ENCODE results near the gene TCF7L2.

Gene TCF7L2

GRCh38 chr10:113176652-113177155 lies 226.7 kb downstream of the TCF7L2 start:
- DNase-seq (ENCODE audit: low read depth in 2 of 2), result no peak

- DNase-seq (ENCODE audit: low read depth in 2 of 2), result no peak
These were observed 227.3 kb downstream of the TCF7L2 start for GRCh38 chr10:113177156-113177935.

- DNase-seq (ENCODE audit: low read depth in 2 of 2), result no peak
These were observed 227.9 kb downstream of the TCF7L2 start for GRCh38 chr10:113177936-113178335.

GRCh38 chr10:113178771-113179170 lies 228.7 kb downstream of the TCF7L2 start:
- DNase-seq (ENCODE audit: low read depth in 2 of 2), result no peak

DNA sequence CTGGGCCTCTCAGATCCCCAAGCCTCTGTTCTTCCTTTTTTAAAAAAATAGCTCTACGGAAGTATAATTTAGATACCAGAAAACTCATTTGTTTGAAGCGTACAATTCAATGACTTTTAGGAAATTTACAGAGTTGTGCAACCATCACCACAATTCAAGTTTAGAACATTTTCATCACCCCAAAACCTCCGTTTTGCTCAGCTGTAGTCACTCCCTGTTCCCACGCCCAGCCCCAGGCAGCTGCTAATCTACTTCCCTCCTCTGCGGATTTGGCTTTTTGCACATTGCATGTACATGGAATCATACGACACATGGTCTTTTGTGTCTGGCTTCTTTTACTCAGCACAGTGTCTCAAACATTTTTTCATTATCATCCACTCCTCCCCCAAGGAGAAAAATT lies 229.2 kb downstream of the TCF7L2 start:
- peak in 1 of 2 experiments; percentile 19 for DNase-seq (ENCODE audit: low read depth in 2 of 2)

GRCh38 chr10:113179966-113180365 lies 229.9 kb downstream of the TCF7L2 start:
- DNase-seq (ENCODE audit: low read depth in 2 of 2), result no peak

DNA sequence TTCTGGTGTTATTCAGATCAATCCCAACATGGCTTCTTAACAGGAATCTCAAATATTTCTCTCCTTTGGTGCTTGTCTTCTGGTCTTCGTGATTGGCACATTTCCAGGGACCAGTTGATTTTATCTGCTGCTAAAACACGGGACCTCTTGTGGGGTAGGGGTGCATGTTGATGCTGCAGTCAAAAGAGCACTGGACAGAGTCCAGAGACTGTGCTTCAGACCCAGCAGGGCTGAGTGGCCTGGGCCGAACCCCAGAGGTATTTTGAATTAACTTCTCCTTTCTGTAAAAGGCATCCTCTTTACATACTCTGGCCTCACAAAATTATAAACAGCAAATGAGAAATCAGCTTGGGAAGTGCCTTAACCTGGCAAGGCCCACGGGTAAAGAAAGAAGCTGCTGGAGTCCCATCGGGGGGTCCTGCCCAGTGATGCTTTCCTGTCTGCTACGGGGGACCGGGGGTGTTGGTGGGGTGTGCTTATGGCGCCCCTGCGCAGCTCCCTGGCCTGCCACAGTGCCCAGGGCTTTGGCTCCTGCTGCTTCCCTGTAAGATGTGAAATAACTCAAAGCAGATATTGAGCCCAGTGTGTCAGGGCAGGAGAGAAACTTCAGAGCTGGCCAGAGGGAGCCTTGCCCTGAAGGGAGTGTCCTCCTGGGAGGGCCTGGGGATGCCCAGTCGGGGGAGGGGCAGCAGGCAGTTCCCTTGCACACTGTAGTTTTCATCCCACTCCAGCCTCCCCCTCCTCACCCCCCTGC lies 230.5 kb downstream of the TCF7L2 start:
- DNase-seq (ENCODE audit: low read depth in 2 of 2), result no peak

DNA sequence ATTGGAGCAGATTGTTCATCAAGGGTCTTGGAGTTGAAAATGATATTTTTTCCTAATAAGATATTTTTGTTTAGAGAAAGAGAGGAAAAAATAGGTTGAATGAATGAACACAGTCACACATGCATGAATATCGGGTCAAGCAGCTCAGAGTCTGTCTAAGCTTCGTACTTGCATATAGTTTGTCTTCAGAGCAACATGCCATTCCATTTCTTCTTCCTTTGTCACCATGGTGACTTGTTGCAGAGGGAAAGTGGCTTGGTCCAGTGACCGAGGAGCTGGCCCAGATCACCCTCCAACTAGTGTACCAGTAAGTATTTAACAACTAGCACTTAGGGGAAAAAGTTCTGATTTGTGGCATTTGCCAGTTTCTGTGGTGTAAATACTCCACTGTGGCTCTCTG lies 232.1 kb downstream of the TCF7L2 start:
- no peak for DNase-seq (ENCODE audit: low read depth in 2 of 2)

DNA sequence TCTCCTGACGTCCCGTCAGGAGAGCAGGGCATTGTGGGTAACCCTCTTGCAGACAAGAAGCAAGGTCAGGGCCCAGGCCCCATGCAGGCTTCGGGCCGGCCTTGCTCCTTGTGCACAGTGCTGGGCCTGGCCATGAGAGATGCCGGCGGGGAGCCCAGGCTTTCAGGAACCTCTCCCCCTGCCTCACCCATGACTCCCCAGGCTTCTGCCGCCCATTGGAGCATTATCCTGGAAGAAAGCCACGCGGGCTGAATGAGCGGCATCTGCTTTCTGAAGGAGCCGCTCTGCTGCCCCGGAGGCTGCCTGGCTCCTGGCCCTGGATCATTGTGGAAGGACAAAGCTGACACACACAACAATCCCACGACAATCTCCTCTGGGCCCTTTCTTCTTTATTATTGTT lies 233.5 kb downstream of the TCF7L2 start:
- DNase-seq (ENCODE audit: low read depth in 2 of 2), result no peak

DNA sequence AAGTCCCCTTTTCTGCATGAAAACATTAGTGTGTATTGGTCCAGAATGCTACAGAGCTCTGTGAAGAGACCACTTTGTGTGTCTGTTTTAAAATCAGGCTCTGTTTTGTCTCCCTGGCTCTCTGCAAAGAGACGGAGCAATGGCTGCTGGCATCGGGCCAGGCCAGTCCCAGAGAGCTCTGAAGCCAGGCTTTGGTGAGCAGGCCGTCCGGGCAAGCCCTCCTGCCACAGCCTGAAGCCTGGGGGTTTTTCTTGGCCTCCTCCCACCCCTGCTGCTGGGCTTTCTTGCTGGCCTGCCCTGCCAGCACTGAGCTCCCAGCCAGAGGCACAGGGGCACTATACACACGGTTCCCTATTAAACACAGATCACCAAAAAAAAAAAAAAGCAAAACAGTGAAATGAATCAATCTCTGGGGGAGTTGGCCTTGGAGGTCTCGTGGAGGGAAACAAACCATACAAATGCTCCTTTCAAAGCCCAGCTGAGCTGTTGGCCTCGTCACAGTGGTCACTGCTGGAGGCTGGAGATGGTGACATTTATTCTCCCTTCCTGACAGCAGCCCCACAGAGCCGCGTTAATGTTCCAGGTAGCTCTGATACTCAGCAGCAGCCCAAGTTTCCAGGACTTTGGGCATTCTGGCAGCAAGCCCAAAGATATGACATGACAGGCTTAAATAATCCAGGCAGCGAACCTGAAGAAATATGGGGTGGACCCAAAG lies 237.2 kb downstream of the TCF7L2 start:
- no peak for DNase-seq (ENCODE audit: low read depth in 2 of 2)

DNA sequence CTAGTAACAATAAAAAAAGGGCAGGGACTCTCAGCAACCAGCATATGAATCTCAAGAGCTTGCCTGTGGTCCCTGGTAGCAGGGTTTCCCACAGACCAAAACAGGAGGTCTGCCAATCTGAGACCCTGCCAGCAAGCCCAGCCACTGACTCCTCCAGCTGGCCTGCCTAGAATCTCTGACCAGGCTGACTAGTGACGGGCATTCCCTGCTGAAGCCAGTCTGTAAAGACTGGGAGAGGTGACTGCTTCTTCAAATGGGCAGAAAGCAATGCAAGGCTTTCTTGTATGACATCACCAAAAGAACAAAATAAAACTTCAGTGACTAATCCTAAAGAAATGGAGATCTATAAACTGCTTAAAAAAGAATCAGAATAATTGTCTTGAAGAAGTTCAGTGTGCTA lies 249.4 kb downstream of the TCF7L2 start:
- no peak for DNase-seq (ENCODE audit: low read depth in 2 of 2)

GRCh38 chr10:113202011-113202410 lies 252.0 kb downstream of the TCF7L2 start:
- DNase-seq (ENCODE audit: low read depth in 2 of 2), result no peak

DNA sequence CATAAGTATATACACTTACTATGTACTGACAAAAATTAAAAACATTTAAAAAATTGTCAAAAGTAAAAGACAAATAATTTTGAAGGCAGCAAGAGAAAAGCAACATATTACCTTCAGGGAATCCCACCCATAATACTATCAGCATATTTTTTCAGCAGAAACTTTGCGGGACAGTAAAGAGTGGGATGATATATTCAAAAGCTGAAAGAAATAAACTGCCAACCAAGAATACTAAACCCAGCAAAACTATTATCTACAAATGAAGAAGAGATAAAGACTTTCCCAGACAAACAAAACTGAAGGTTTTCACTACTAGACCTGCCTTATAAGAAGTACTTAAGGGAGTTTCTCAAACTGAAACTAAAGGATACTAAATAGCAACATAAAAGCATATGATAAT lies 257.9 kb downstream of the TCF7L2 start:
- DNase-seq (ENCODE audit: low read depth in 2 of 2), result no peak

- no peak for DNase-seq (ENCODE audit: low read depth in 2 of 2)
These were observed 263.0 kb downstream of the TCF7L2 start for GRCh38 chr10:113213035-113213434.

GRCh38 chr10:113214331-113214730 lies 264.3 kb downstream of the TCF7L2 start:
- DNase-seq (ENCODE audit: low read depth in 2 of 2), result no peak

DNA sequence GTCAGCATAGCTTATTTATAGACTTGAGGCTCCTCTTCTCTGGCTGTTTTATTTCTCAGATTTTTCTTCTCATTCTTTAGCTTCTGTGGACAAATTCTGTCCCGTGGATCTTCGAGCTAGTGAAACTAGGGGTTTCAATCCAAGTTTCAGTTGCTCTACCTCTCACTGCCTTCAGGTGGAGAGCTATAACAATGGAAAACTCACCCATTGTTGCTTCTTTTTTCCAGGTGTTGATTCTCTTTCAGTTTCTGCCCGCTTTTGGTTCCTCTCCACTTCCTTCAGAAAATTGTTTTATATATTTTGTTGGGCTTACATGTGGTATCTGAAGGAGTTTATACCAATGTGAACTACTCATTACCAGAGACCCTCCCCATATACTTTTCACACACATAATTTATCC lies 266.1 kb downstream of the TCF7L2 start:
- DNase-seq (ENCODE audit: low read depth in 2 of 2), result no peak

Measured in fibroblast of skin of left biceps (primary cell).